Measurements from ENCODE around the gene SALL2.

DNA sequence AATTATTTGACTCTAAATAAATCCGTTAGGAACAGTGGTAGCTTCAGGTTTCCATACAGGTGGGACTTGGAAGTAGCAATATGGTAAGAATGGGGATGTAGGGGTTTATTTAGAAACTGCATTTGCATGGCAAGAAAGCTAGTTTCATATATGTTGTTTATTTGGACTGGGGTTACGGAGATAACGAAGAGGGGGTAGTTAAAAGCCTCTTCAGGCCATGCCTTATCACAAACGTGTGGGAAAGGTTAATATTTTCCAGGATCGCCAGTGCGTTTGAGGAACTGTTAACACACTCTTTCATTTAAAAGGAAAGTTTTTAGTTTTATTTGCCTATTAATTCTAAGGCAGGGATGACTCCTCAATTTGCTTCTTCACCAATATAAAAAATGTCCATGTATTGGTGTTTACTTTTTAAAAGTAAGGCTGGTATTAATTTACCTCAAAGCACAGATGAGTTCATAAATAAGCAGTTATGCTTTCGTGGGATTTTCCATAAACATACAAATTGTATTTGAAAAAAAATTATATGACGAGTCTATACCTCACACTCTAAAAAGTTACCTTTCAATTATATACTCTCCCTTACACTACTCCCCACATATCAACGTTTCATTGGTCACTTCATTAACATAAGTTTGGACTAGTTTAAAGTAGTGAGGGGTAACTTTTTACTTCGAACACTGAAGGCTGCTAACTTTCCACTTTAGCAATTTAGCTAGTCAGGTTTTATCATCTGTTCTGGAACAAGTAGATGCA, 50.2 kb downstream of the SALL2 start:
- TF ChIP-seq, protein P1, sequence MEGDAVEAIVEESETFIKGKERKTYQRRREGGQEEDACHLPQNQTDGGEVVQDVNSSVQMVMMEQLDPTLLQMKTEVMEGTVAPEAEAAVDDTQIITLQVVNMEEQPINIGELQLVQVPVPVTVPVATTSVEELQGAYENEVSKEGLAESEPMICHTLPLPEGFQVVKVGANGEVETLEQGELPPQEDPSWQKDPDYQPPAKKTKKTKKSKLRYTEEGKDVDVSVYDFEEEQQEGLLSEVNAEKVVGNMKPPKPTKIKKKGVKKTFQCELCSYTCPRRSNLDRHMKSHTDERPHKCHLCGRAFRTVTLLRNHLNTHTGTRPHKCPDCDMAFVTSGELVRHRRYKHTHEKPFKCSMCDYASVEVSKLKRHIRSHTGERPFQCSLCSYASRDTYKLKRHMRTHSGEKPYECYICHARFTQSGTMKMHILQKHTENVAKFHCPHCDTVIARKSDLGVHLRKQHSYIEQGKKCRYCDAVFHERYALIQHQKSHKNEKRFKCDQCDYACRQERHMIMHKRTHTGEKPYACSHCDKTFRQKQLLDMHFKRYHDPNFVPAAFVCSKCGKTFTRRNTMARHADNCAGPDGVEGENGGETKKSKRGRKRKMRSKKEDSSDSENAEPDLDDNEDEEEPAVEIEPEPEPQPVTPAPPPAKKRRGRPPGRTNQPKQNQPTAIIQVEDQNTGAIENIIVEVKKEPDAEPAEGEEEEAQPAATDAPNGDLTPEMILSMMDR (IDR thresholded peaks at IDR 0.05) = no peak
- no peak for TF ChIP-seq EP300 (IDR thresholded peaks at IDR 0.05)
- no peak for TF ChIP-seq POLR2A (IDR thresholded peaks at IDR 0.05)
